HEK293T (cell line): ENCODE data around the gene SLC18A3.
A peak's percentile ranks its signal among the peaks of the same experiment; 100 is the strongest.

Source experiments
- ELF4 ChIP-seq: fragments of 450-650 bp; IDR thresholded peaks from 2 replicates; pipeline ENCODE4 v1.6.1; 2017; ENCODE audit warnings: antibody characterized with exemption
- FOXA1 ChIP-seq: fragments of 450-650 bp; IDR thresholded peaks from 2 replicates; pipeline ENCODE4 v1.6.1; 2016; ENCODE audit warnings: mild to moderate bottlenecking
- FOXK2 ChIP-seq: fragments of 450-650 bp; IDR thresholded peaks from 2 replicates; pipeline ENCODE4 v1.6.1; 2016; ENCODE audit warnings: mild to moderate bottlenecking
- FOXM1 ChIP-seq: fragments of 450-650 bp; IDR thresholded peaks from 2 replicates; pipeline ENCODE4 v1.6.1; 2017; ENCODE audit warnings: mild to moderate bottlenecking, borderline replicate concordance
- HDGF ChIP-seq: fragments of 450-650 bp; IDR thresholded peaks from 2 replicates; pipeline ENCODE4 v1.6.1; 2017; ENCODE audit warnings: antibody characterized with exemption, borderline replicate concordance
- NFRKB ChIP-seq: fragments of 450-650 bp; IDR thresholded peaks from 2 replicates; pipeline ENCODE4 v1.6.1; 2016; ENCODE audit warnings: mild to moderate bottlenecking, moderate library complexity
- SP1 ChIP-seq: fragments of 450-650 bp; IDR thresholded peaks from 2 replicates; pipeline ENCODE4 v1.6.1; 2017
- TARDBP ChIP-seq: fragments of 450-650 bp; IDR thresholded peaks from 2 replicates; pipeline ENCODE4 v1.6.1; 2016
- ZNF384 ChIP-seq: fragments of 450-650 bp; IDR thresholded peaks from 2 replicates; pipeline ENCODE4 v1.6.1; 2016
- TF ChIP-seq, protein P1 (sequence below): fragments of 450-650 bp; IDR thresholded peaks from 2 replicates; pipeline ENCODE4 v1.6.1; 2016

DNA sequence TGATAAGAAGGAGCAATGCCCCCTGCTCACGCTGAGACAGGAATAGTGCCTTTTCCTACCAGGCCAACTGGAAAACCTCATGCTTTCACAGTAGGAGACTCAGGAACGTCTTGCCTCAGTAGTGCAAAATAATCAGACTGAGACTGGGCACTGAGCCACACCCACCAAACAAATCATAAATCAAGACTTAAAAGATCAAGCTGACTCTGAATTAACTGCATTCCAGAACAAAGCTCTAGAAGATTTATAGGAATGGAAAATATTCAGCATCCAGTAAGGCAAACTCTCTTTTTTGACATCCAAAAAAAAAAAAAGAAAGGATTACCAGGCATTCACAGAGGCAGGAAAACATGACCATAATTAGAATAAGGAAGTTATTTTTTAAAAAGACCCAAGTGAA lies 30.5 kb upstream of the SLC18A3 start:
- TF ChIP-seq FOXA1 (no peak), HDGF (no peak), SP1 (no peak), FOXK2 (no peak), TARDBP (no peak), ELF4 (no peak), NFRKB (no peak), FOXM1 (no peak), ZNF384 (no peak)
- TF ChIP-seq, protein P1, sequence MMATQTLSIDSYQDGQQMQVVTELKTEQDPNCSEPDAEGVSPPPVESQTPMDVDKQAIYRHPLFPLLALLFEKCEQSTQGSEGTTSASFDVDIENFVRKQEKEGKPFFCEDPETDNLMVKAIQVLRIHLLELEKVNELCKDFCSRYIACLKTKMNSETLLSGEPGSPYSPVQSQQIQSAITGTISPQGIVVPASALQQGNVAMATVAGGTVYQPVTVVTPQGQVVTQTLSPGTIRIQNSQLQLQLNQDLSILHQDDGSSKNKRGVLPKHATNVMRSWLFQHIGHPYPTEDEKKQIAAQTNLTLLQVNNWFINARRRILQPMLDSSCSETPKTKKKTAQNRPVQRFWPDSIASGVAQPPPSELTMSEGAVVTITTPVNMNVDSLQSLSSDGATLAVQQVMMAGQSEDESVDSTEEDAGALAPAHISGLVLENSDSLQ, result peak; percentile 52
